ENCODE results near the gene SGIP1.
A peak's percentile ranks its signal among the peaks of the same experiment; 100 is the strongest.
"Not testable (repeated sequence)": the region's sequence is repeated elsewhere in the genome, so short reads cannot be mapped to it uniquely, and the experiment has no call there.

Gene SGIP1

DNA sequence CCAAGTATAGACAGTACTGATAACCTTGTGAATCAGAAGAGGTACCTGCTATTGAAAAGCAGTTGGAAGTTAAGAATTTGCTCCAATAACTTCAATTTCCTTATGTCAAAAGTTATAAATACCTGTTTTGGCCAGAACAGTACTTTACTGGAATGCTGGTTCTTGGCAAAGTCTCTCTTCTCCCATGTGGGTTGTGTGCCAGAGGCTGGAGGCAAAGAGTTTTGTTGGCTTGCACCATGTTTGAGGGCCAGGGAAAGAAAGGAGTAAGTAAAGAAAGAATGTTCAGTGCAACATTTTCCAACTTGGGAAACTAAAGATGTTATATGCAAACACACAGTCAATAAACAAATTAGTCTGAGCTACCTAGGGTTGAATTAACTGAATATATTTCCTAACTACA is 151.3 kb downstream of the SGIP1 start:
- DNase-seq = no peak

DNA sequence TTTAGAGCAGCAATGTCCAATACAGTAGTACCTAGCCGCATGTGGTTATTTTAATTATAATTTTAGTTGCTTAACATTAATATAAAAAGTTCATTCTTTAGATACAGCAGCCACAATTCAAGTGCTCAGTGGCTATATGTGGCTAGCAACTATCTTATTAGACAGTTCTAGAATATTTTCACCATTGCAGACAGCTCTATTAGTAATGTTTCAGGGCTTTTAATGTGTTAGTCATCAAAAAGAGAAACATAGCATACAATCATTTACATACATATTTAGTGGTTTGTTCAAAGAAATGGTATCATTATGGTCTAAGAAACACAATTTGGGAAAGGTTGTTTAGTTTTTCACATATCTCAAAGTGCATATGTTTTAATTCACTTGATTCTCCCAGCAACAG is 151.7 kb downstream of the SGIP1 start:
- no peak for DNase-seq

DNA sequence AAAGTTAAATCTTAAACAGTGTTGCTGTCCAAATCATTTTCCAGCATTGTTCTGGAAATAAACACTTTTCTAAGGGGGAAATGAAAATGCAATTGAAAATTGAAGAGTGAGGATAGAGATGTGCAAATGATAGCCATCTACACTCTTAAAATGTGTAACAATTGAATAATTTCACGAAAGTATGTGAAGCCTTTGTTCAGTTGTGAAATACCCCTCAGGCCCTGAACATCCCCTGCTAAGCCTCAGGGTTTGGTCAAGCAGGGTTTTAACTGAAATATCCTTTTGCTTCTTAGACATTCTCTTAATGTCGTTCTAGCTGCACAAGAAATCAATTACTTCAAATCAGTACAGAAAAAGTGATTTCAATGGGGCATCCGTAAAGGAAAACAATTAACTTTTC is 152.5 kb downstream of the SGIP1 start:
- no peak for DNase-seq

DNA sequence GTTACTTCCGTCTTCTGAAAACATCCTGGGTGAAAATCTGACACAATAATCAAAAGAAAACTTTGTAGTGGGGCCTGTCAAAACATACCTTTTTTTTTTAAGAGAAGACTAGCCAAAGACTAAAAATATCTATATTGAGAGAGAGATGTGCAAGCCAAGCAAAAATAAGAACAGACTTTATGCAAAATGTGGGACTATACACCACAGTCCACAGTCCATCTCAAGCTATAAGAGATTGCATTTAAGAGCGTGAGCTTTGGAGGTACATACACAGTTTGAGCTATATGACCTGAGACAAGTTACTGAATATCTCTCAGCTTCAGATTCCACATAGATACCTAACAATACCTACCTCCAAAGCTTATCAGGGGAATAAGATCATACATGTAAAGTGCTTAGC is 153.4 kb downstream of the SGIP1 start:
- no peak for DNase-seq

DNA sequence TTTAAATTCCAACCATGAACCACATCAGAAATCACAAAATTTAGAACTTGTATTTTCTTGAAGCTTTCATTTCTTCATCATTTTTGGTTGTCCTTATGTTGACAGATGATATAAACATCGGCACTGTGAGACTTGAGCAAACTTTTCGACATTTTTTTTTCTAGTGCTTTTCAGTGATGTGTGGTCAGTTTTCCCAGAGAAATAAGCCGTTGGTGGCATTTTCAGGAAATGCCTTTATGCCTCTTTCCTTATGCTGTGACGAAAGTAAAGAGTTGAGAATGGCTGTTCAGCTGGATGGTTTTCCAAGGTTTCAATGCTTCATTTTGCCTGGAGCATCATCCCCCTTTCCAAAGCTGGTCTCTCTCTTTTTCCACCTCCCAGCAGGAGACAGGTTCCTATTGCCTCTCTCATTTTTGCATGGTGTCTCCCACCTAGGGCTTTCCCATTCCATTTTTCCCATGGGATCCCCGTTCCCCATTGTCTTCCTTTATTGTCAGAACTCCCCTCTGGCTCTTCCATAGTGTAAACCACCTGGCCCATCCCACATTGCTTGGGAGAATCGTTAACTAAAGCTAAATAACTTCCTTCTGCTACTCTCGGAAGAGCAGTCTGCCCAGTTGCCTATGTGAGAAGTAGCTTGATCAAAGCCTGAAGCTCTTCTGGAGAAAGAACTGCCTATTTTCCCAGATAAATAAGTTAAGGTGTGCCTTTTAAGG is 156.9 kb downstream of the SGIP1 start:
- no peak for DNase-seq

DNA sequence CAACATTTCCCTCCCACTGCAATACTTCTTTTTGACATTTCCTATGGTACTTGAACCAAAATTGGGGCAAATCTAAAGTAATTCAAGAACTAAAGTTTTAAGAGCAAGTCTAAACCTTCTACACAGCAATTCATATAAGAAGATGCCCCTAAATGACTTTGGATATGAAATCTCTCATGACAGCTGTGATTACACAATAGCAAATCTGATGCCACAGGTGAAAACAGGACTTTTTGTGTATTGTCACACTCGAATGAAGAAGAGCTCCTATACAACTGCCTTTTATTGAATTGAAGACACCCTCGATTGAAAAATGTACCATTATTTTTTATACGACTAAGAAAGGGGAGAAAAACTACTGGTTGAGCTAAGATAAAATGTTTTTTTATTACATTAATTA is 158.7 kb downstream of the SGIP1 start:
- no peak for DNase-seq

DNA sequence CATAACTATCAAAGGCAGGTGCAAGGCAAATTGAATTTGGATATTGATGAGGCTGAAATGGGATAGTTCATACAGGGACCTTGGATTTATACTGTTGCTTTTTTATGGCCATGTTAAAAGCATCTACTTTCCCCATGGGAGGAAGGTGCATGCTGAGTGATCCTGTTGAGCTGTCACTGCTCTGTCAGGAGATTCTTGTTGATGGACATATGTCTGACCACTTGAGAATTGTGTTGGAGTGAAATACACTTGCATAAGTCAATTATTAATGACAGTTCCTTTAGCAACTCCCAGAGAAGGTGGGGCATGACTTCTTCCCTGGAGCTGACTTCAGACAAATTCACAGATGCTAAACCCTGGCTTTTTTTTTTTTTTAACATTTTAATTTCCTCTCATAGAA is 159.9 kb downstream of the SGIP1 start:
- no peak for DNase-seq

DNA sequence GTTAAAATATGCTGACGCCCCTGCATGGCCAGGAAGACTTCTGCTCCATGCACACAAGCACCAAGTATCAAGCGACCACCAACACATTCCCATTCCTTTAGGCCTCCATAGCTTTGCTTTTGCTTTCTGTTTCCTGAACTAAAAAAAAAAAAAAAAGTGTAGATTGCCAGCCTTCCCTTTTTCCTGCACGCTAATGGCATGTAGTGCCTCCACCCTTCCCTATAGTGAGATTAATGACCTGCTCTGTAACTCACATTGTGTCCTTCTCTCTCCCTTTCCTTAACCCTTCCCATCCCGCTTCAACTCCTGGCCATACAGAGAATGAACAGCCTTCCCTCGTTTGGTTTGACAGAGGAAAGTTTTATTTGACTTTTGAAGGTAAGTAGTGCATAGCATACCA is 161.2 kb downstream of the SGIP1 start:
- DNase-seq = no peak

DNA sequence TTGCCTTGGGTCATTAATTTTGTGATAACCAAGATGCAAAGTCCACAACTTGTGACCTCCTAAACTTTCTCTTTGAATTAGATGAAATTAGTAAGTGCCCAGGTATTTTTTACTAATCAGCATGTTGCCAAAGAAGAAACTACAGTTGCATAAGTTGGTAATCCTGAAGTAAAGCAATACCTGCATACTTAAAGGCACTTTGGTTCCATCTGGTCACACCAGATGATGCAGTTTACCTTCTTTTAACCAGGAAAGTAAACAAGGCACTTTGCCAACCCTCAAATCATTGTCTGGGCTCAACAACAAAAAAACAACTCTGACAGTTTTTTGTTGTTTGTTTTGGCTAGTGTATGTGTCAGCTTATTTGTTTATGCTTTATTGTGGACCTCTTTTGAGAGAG is 162.8 kb downstream of the SGIP1 start:
- no peak for DNase-seq

DNA sequence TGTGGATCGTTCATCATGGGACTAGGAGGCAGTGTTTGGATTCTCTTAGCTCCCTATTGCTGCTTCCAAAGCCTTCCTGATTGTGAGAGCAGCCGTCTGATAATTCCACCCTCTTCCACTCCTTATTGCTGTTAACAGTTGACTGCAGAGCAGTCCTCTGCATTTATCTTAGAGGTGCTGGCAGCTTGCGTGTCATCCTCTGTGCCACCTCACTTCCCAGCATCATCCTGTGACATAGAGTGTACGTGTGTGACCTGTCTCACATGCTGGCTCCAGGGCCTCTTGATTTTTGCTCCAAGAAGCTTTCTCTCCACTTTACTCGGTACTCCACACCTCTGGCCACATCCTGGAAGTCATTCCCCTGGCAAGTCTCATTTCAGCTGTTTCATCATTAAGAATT is 165.3 kb downstream of the SGIP1 start:
- DNase-seq = no peak

DNA sequence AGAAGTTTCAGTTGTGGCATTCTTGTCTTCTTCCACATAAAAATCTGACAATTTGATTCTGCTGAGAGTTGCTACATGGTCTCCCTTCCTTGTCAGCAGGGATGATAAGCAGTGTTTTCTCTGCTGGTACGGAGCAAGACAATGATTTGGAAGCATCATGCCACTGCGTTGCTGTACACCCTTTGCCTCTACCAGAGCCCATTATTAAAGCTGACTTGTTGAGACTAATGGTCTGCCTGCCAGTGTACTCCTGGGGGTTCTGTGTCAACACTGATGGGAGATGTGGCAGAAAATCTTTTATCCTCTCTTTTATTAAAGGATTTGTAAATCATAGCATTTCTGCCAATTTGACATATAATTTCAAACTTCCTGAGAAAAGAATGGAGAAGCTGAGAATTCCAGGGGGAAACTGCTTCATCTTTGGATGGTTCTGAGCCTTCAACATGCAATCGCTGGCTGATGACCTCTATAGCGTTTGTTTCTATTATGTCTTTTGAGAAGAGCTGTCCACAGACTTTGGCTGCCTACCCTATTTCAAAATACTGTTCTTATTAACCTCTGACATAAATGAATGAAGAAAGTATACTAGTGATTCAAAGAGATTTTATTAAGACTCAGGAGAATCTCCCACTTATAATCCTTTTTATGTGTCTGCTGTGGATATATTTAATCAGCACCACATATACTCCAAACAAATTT is 170.4 kb downstream of the SGIP1 start:
- no peak for DNase-seq

DNA sequence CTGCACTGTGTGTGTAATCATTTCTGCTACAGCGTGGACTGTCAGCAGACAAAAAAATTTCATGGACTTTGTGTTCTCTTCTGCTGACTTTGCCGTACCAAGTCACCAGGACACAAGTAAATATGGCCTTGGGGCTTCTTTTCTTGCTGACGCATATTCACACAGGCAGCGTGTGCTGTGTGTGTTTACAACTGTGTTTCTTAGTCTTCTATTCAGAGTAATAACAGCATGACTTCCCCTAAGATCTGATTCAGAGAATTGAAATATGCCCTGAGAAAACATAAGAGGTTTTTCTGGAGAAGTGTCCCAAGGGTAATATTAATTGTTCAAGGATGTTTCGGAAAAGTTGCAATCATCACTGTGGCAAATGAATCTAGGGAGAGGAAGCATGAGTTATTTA is 171.2 kb downstream of the SGIP1 start:
- no peak for DNase-seq

DNA sequence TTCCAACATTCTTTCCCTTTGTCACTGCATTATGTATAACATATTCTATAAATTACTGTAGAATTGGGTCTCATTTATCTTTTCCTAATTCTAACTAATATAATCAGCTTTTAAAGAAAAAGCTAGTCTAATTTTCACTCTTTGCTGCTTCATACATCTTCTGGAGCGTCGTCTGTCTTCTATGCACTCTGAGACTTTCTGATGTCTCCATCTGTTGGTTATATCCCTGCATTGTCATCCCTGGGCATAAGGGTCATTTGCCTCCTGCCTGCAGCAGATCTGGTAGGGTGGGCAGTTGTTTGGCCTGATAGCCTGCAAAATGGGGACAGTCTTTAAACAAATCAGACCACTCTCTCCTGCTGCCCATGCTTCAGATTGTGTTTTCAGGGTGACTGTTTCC is 177.5 kb downstream of the SGIP1 start:
- DNase-seq = no peak

DNA sequence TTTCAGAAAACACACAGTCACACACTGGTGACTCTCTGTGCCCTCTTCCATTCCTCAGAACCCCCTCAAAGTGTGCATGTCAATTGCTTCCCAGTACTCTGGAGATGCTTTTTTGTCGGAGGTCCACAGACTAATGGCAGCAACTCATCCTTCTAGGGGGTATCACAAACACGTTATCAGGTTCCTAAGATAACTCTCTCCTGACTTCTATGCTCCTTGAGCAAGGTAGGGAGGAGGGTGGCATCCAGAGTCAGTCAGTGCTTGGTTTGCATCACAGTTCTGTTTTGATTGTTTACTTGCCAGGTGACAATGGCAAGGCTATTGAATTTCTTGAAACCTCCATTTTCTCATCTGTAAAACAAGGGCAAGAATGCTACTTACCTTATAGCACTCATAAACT is 178.9 kb downstream of the SGIP1 start:
- no peak for DNase-seq

DNA sequence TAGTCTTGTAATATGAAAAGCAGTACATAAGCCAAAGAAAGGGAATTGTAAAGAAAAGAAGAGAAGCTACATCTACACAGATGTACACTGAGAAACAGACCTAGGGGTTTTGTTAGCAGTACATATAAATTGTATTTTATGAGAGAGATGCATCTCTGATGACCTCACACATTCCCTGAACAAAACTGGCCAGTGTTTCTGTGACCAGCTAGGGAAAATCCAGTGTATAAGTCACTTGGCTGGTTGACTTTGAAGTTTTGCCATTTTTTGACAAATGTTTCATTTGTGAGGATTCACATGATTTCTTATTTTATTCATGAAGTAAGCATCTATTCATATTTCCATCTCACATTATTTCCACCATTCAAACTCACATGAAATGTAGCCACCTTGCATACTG is 190.0 kb downstream of the SGIP1 start:
- no peak for DNase-seq

DNA sequence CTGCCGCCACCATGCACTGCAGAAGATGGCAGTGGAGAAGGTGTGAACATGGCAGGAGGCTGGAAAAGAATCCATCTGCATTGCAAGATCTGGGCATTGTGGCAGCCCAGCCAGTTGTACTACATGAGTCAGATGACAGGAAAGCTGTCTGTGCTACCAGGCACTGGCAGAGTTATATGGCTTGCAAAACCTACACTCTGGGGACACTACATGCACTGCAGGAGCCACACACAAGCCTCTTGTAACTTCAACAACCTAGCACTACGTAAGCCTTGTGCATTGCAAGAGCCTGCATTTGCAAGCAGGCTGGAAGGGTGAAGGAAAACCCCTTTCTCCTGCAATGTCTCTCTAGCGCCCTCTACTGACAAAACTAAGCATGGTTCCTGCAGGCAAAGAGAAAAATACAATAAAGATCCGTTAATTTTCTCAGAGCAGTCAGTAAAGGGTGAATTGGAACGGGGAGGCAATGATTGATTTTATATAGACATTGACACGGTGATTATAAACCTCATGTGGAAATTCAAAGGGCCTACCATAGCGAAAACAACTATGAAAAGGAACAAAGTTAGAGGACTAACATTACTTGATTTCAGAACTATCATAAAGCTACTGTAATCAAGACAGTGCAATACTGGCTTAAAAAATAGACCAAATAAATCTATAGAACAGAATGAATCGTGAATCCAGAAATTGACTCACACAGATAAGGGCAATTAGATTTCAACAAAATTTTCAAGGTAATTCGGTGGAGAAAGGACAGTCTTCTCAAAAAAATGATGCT is 192.1 kb downstream of the SGIP1 start:
- DNase-seq = peak; percentile 65 to 66

DNA sequence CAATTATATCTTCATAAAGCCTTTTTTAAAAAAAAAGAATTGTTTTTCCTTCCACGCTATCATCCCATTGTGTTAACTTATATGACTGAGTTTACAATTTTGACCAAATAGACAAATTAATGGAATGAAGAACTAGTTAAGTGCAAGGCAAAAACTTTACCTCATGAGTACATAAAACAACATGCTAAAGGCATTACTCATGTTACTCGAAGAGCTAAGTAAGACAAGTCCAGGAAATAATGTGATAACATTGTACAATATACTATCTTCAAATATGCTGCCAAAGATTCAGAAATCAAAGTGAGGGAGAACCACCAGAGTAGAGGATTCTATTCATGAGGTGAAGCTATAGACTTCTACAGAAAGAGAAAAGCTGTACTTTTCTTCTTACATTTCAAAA is 194.1 kb downstream of the SGIP1 start:
- no peak for DNase-seq

DNA sequence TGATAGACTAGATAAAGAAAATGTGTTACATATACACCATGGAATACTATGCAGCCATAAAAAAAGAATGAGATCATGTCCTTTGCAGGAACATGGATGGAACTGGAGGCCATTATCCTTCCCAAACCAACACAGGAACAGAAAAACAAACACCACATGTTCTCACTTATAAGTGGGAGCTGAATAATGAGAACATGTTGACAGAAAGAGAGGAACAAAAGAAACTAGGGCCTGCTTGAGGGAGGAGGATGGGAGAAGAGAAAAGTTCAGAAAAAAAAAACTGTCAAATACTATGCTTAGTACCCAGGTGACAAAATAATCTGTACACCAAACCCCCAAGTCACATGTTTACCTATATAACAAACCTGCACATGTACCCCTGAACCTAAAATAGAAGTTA is 194.8 kb downstream of the SGIP1 start:
- DNase-seq = not testable (repeated sequence)

DNA sequence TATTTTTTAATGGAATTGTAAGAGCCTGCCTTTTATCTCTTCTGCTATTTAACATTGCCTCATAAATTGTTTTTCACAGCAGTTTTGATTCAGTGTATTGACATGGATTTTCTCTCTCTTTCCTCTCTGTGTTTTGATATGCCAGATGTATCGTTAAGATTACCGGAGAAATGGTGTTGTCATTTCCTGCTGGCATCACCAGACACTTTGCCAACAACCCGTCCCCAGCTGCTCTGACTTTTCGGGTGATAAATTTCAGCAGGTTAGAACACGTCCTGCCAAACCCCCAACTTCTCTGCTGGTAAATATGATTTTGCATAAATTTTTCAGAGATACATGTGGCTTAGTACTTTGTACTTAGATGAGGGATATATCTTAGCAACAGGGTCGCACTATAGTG is 195.2 kb downstream of the SGIP1 start:
- peak in 1 of 2 experiments; percentile 7 for DNase-seq

DNA sequence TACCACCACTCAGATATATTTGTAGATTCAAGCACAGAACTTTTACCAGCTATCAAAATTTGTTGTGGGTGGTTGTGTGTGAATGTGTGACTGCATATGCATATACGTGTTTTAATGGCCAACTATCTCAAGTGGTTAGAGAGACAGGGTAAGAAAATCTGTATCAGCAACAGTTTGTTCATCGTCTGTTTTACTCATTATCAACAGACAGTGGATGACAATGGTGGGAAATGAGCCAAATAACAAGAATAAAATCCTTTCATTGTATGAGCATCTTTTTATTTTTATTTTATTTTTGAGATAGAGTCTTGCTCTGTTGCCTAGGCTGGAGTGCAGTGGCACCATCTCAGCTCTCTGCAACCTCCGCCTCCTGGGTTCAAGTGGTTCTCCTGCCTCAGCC is 195.6 kb downstream of the SGIP1 start:
- DNase-seq = no peak

DNA sequence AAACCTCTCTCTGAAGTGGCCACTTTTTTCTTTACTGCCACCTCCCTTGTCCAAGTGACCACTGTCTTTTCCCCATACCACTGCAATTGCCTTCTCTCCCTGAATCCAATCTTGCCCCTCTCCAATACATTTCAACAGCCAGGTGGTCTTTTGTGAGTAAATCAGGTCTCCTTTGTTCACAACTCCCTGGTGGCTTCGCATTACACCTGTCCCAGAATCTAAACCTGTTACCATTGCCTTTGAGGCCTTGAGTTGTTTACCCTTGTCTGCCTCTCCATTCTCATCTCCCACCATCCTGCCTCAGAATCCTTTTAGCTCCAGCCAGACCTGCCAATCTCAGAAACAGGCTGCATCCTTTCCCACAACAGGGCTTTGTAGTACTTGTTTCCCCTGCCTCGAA is 196.5 kb downstream of the SGIP1 start:
- DNase-seq = no peak

DNA sequence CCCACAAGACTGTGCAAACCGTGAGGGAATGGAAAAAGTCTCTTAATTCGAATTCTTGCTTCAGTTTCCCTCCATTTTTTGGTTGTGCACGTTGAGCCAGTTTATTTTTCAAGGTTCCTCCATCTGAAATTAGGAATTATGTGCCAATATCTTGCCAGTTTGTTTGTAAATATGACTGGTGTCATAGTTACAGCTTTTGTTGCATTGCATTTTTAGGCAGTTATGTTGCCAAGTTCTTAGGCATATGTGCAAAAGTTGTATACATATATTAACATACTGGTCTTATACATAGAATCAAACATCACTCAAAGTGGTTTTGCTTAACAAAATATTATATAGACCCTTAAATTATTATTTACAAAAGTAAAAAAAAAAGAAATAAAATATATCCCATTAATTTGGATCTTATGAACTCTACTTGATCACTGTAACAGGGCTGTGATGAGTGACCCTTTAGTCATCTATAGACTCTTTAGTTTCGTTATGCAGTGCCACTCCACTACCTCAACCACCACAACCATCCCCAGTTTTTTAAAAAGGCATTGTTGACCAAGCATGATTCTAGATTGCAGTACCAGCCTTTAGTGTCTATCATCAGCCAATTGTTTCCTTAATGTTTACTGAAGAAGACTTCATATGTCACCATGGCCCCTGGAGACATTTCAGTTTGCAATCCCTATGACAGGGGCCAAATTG is 197.4 kb downstream of the SGIP1 start:
- DNase-seq = no peak

DNA sequence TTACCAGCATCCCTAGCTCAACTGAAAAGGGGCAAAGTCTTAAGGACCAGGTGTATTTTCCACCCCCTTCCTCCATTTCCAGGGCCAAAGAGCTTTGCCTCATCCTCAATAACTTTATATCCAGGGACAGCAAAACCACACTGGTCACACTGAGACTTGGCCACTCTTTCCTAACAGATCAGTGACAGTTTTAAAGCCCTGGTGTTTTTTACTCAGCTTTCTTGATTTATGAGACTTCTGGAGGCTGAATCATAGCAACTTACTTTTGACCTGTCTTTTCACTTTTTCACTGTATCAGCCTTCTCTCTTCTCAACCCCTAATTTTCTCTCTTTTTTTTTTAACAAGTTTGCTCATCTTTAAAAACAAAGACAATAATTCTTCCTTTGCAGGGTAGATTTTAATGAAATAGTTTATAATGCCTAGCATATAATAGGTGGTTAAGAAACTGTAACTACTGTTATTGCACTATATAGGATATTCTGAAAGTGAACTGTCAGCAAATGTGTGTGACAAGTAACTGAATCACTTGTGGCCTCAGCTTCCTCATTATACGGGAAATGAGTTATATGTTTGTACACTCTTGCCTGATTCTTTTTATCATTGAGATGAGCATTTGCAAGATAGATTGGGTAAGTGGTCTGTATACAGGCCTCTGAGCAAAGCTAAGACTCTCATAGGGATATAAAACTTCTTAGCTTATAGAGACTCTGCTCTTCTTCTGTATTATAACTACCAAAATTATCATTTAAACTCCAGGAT is 198.6 kb downstream of the SGIP1 start:
- DNase-seq = no peak

Measured in NCI-H2081 (cell line).